HL-60 (cell line): ENCODE measurements around the gene KDM3B.

Source experiments
- DNase-seq, 2 experiments: peaks; one replicate each; pipeline ENCODE4 v3.0.0-alpha.2; 2010 to 2020; ENCODE audit warnings: low read depth in 1 of 2, low spot score in 1 of 2
- H3K27ac ChIP-seq: fragments of 250-450 bp; sonication (Bioruptor Pico); replicated peaks from 2 replicates; pipeline ENCODE4 v1.5.1; 2020; ENCODE audit warnings: mild to moderate bottlenecking, moderate library complexity
- H3K27me3 ChIP-seq: fragments of 250-450 bp; sonication (Bioruptor Pico); 2 replicates; pipeline ENCODE4 v1.5.1; 2021; ENCODE audit warnings: mild to moderate bottlenecking, moderate library complexity; ENCODE audit not compliant: insufficient read depth, poor library complexity, severe bottlenecking
- H3K4me3 ChIP-seq: replicated peaks from 2 replicates; pipeline ENCODE4 v1.5.1; 2011; ENCODE audit warnings: mild to moderate bottlenecking, control low read depth, low read length; ENCODE audit not compliant: insufficient read depth
- CTCF ChIP-seq: IDR thresholded peaks from one replicate; pipeline ENCODE4 v1.5.1; 2011; ENCODE audit warnings: low read length, control low read depth, inconsistent platforms; ENCODE audit not compliant: insufficient read depth
- GABPA ChIP-seq: IDR thresholded peaks from 2 replicates; pipeline ENCODE4 v1.6.1; 2012; ENCODE audit warnings: low read depth
- POLR2AphosphoS5 ChIP-seq: IDR thresholded peaks from 2 replicates; pipeline ENCODE4 v1.6.1; 2012; ENCODE audit warnings: low read depth
- REST ChIP-seq: IDR thresholded peaks from 2 replicates; pipeline ENCODE4 v1.6.1; 2012; ENCODE audit warnings: low read depth; ENCODE audit not compliant: insufficient replicate concordance
- SPI1 ChIP-seq: IDR thresholded peaks from 2 replicates; pipeline ENCODE4 v1.6.1; 2012; ENCODE audit warnings: low read depth, mild to moderate bottlenecking, borderline replicate concordance
- long read RNA-seq: library from polyadenylated mRNA; unstranded; transcript quantifications from one replicate; pipeline ENCODE4 v2.0.0, GENCODE V29; 2020

Gene KDM3B
- long read RNA-seq, partial matches to known transcripts: 20 of 23 reads
- long read RNA-seq, other reads (novel, unspliced or antisense): 3 of 23 reads

DNA sequence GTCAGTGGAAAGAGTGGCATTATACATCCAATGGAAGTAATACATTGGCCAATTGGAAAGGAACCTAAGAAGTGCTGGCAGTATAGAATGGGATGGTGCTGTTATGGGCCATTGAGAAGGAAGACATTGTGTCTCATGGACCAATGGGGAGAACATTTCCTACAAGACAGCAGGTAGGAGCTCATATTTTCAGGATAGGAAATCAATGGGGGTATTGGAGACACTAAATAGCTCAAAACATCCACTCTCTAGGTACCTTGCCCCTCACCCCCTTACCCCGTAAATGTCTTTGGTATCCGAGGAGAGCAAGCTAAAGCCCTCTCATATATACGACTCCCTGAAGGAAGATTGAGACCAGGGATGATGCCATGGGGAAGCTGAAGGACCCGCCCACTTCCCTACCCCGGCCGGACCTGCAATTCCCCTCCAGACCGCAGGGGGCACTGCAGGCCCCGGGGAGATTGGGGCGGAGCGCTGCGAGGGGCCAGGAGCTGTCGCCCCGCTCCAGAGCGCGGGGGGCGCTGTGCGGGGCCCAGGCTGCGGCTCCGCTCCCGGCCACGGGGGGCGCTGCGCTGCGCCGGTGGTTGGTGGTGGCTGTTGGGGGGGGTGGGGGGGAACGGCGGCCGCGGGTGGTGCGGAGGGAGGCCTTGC lies at the start of gene KDM3B:
Gene KDM3B, plus strand, starts transcription at position 615 of the 651 bp plus-strand sequence. CDS start 111 bp downstream, outside the sequence.
- peak within 1 kb of the TSS; percentile 56 for H3K4me3 ChIP-seq

DNA sequence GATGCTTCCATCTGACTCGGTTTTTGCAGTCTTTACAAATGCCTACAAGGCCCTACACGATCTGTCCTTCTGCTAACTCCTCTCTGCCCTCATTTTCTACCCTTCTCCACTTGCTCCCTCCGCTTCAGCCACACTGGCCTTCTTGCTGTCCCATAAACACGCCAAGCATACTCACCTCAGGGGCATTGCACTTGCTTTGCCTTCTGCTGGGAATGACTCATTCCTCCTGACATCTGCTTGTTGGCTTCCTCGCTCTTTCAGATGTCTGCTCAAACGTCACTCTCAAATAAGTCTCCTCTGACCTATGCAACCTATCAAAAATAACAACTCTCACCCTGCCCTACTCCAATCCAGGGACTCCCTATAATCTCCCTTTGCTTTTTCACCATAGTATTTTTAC lies 49.1 kb upstream of the KDM3B start:
- no peak for DNase-seq
- H3K4me3 ChIP-seq: no peak overlapping the region
- no peaks in the 10 kb centered on the region for H3K27me3 ChIP-seq
- no peak overlapping the region for H3K27ac ChIP-seq
- TF ChIP-seq CTCF (no peak), POLR2AphosphoS5 (no peak)

More for the DNA sequence above, at the start of gene KDM3B:
- H3K27ac ChIP-seq: peak within 1 kb of the TSS; percentile 97
- TF ChIP-seq GABPA: no peak
- TF ChIP-seq CTCF: peak; percentile 77
- TF ChIP-seq REST: no peak
- TF ChIP-seq SPI1: peak; percentile 65; the same call in 1 of the 2 replicates
- no peak for TF ChIP-seq POLR2AphosphoS5
- no peaks in the 10 kb centered on the region for H3K27me3 ChIP-seq
- peak; percentile 60 to 78 for DNase-seq

DNA sequence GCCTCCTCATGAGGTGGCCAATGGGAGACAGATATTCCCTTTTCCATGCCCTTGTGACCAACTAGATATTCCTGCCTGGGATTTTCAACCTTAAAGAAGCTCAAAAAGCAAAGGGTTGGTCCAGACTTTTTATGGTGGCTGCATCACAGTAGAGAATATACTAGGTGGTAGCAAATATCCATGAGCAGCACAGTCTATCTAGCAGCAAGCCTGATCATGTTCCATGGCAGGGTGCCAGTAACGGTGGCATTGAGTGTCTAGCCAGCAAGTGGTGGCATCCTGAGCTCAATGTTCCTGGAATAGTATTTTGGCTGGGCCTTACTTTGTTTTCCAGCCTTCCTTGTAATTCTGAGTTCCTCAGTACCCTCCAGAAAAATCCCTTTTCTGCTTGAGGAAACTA lies 46.7 kb upstream of the KDM3B start:
- no peak overlapping the region for H3K4me3 ChIP-seq
- H3K27ac ChIP-seq: no peak overlapping the region
- DNase-seq: peak in 1 of 2 experiments; percentile 9
- H3K27me3 ChIP-seq: no peaks in the 10 kb centered on the region
- TF ChIP-seq CTCF: no peak

DNA sequence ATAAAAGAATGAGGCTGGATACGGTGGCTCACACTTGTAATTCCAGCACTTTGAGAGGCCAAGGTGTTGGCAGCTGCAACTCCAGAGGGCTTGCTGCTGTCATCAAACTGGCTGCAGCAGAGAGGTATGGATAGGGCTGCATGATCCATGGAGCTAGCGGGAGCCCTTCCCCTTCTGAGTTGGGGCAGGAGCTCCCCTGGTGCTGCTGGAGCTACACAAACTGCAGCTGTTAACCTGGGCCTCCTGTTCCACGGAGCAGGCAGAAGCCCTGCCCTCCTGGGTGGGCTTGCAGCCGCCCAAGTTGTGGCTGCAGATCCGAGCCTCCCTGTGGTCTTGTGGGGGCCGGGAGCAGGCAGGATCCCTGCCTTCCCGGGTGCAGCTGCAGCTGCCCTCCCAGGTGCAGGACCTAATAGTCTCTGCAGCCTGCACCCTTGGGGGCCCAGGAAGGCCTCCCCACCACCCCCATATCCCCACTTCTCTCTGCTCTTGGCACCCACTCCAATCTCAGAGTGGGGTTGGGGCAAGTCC lies 36.7 kb upstream of the KDM3B start:
- Histone ChIP-seq H3K27me3 (no peaks in the 10 kb centered on the region), H3K27ac (no peak overlapping the region), H3K4me3 (no peak overlapping the region)
- no peak for DNase-seq
- no peak for TF ChIP-seq CTCF
